B cell (primary cell): ENCODE measurements around the gene C7orf33. TPM values are rescaled to one million over a fixed set of nuclear protein-coding genes. Genes with fewer than 3 reads are reported as not detected.
"Not testable (repeated sequence)": the region's sequence is repeated elsewhere in the genome, so short reads cannot be mapped to it uniquely, and the experiment has no call there.

Experiments
- ATAC-seq: fragments of 200-7000 bp; cut with Tn5 transposase; one replicate; pipeline ENCODE4 v1.10.0; 2021; ENCODE audit warnings: low read depth, mild to moderate bottlenecking, moderate number of reproducible peaks, moderate library complexity
- CTCF ChIA-PET: fragments of 350-600 bp; sonication (Branson Sonifier 250); formaldehyde crosslinking; loops from one replicate; lab custom pipeline; 2021; ENCODE audit warnings: antibody characterized with exemption, inconsistent platforms; lab: Charles Lee
- POLR2A ChIA-PET: fragments of 350-600 bp; sonication (Branson Sonifier 250); formaldehyde crosslinking; loops from one replicate; lab custom pipeline; 2021; ENCODE audit warnings: antibody characterized with exemption; lab: Charles Lee
- DNase-seq: peaks from one replicate; pipeline ENCODE4 v3.0.0; 2013
- H2AFZ ChIP-seq: 2 replicates; pipeline ENCODE4 v1.6.1; 2012; ENCODE audit warnings: mild to moderate bottlenecking, low read depth, low read length; ENCODE audit not compliant: insufficient read depth, poor library complexity, severe bottlenecking
- H3K27ac ChIP-seq, 2 donors: 1 replicate in 1 of 2; 2 replicates in 1 of 2; pipeline ENCODE4 v1.5.1; 2012 to 2013; ENCODE audit warnings: low read length in 2 of 2, mild to moderate bottlenecking in 2 of 2, moderate library complexity in 1 of 2
- H3K27me3 ChIP-seq, 4 experiments: fragments of 200-600 bp in 1 of 4; sonication (generic) in 1 of 4; replicated peaks in 1 of 4; 1 replicate in 2 of 4; 2 replicates in 2 of 4; pipeline versions ENCODE4 v1.6.1 to v1.7.0; 2013 to 2016; ENCODE audit warnings: low read length in 3 of 4, mild to moderate bottlenecking in 2 of 4, mixed read lengths in 1 of 4, moderate library complexity in 1 of 4; ENCODE audit not compliant: insufficient read depth in 4 of 4, control insufficient read depth in 3 of 4; ENCODE audit errors: control extremely low read depth in 1 of 4
- H3K36me3 ChIP-seq, 2 experiments: replicated peaks in 1 of 2; 1 replicate in 1 of 2; 2 replicates in 1 of 2; pipeline versions ENCODE4 v1.6.1 to v1.7.1; 2013; ENCODE audit warnings: low read length in 1 of 2; ENCODE audit not compliant: insufficient read depth in 2 of 2, control insufficient read depth in 1 of 2; ENCODE audit errors: control extremely low read depth in 1 of 2, extremely low read depth in 1 of 2
- H3K4me1 ChIP-seq, 2 donors: fragments of 200-600 bp in 1 of 2; sonication (generic) in 1 of 2; 1 replicate in 1 of 2; 2 replicates in 1 of 2; pipeline versions ENCODE4 v1.5.1 to v1.6.1; 2013 to 2017; ENCODE audit warnings: low read length in 2 of 2; ENCODE audit not compliant: control insufficient read depth in 2 of 2, insufficient read depth in 2 of 2
- H3K4me2 ChIP-seq: replicated peaks from 2 replicates; pipeline ENCODE3; 2012; ENCODE audit warnings: mild to moderate bottlenecking, low read depth, low read length; ENCODE audit not compliant: poor library complexity, severe bottlenecking
- H3K4me3 ChIP-seq, 5 experiments: fragments of 200-600 bp in 1 of 5; sonication (generic) in 1 of 5; 1 replicate in 3 of 5; 2 replicates in 2 of 5; pipeline versions ENCODE4 v1.5.1 to v1.7.0; 2011 to 2016; ENCODE audit warnings: low read length in 4 of 5, mild to moderate bottlenecking in 4 of 5, low read depth in 2 of 5, control low read depth in 1 of 5, moderate library complexity in 1 of 5; ENCODE audit not compliant: insufficient read depth in 1 of 5; ENCODE audit errors: control extremely low read depth in 1 of 5, extremely low read depth in 1 of 5
- H3K79me2 ChIP-seq: fragments of 200-600 bp; sonication (generic); one replicate; pipeline ENCODE4 v1.6.0; 2016; ENCODE audit warnings: low read length; ENCODE audit not compliant: control insufficient read depth, insufficient read depth
- H3K9ac ChIP-seq: fragments of 200-600 bp; sonication (generic); 2 replicates; pipeline ENCODE4 v1.6.1; 2017; ENCODE audit warnings: mild to moderate bottlenecking, low read length, moderate library complexity
- H3K9me3 ChIP-seq, 3 donors: one replicate each; pipeline versions ENCODE4 v1.6.1 to v1.7.1; 2013; ENCODE audit warnings: low read length in 2 of 3; ENCODE audit not compliant: control insufficient read depth in 2 of 3, insufficient read depth in 1 of 3; ENCODE audit errors: control extremely low read depth in 1 of 3
- H4K20me1 ChIP-seq: 2 replicates; pipeline ENCODE4 v1.6.0; 2012; ENCODE audit warnings: mild to moderate bottlenecking, low read length; ENCODE audit not compliant: insufficient read depth, control insufficient read depth, poor library complexity, severe bottlenecking
- H3K27ac Mint-ChIP-seq: one replicate; pipeline ENCODE4 v1.8.0; 2021; ENCODE audit warnings: mixed read lengths
- H3K27me3 Mint-ChIP-seq: one replicate; pipeline ENCODE4 v1.8.0; 2021; ENCODE audit warnings: mixed read lengths
- H3K4me1 Mint-ChIP-seq: one replicate; pipeline ENCODE4 v1.8.0; 2021; ENCODE audit warnings: mixed read lengths
- H3K4me3 Mint-ChIP-seq: one replicate; pipeline ENCODE4 v1.8.0; 2021; ENCODE audit warnings: mixed read lengths
- H3K9me3 Mint-ChIP-seq: one replicate; pipeline ENCODE4 v1.8.0; 2022; ENCODE audit warnings: mixed read lengths; ENCODE audit not compliant: insufficient read depth
- EZH2 ChIP-seq: IDR thresholded peaks from 2 replicates; pipeline ENCODE4 v1.6.1; 2012; ENCODE audit warnings: borderline replicate concordance, low read depth, mild to moderate bottlenecking, moderate library complexity, low read length; ENCODE audit not compliant: insufficient read depth, poor library complexity, severe bottlenecking
- WGBS: methylation state at CpG from one replicate; pipeline ENCODE4 v1.1.5; 2013; ENCODE audit warnings: missing lambda C conversion rate; ENCODE audit not compliant: insufficient coverage; 5-methylcytosine and 5-hydroxymethylcytosine counted together
- intact Hi-C: fragments of 100-400 bp; cut with micrococcal nuclease; formaldehyde crosslinking; loops from one replicate; pipeline ENCODE4 v1.10.0; 2022
- polyA plus RNA-seq: library from polyadenylated mRNA; depleted of rRNA; stranded (reverse); fragments of >200 nt; gene quantifications from 2 replicates; pipeline ENCODE4 v1.2.3, GENCODE V29; 2012
- total RNA-seq, 2 donors: library from RNA; stranded (reverse); fragments of 120-200 nt in 1 of 2; gene quantifications; 1 replicate in 1 of 2; 2 replicates in 1 of 2; pipeline versions ENCODE4 v1.2.3 to v1.2.4, GENCODE V29; 2013 to 2022
- TF ChIP-seq, protein P1 (sequence below): fragments of 200-600 bp; IDR thresholded peaks from one replicate; pipeline ENCODE4 v1.8.0; 2022; ENCODE audit warnings: antibody characterized with exemption, mild to moderate bottlenecking

Gene C7orf33
- total and polyA plus RNA-seq, 2 donors (not counting 1 experiment from before 2014, with no cell fraction given) = not detected

DNA sequence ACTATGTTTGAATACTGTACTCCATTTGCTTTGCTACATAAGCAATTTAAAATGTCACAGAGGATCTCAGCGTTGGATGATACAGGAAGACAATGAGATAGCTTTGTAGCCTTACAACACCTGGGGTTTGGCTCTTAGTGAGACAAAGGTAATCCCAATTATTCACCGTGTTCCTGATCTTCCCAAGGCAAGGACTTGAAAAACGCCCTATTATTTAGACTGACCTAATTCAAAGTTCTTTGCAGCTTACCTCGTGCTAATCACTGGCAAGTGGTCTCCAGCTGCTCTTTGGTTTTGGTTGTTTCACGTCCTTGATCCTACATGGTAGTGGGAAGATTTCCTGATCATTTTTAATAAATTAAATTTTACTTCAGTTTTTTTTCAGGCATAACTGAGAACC lies 23.0 kb upstream of the C7orf33 start:
- no peaks in the 10 kb centered on the region for H3K27me3 Mint-ChIP-seq
- H2AFZ ChIP-seq = no peak overlapping the region
- no peaks in the 10 kb centered on the region for H3K9me3 Mint-ChIP-seq

DNA sequence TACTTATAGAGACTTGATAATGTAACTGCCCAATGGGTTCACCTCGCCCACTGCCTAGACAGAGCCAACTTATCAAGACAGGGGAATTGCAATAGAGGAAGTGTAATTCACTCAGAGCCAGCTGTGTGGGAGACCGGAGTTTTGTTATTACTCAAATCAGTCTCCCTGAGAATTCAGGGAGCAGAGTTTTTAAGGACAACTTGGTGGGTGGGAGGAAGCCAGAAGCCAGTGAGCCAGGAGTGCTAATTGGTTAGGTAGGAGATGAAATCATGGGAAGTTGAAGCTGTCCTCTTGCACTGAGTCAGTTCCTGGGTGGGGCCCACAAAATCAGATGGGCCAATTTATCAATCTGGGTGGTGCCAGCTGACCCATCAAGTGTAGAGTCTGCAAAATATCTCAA lies 20.1 kb upstream of the C7orf33 start:
- no peaks in the 10 kb centered on the region for H4K20me1 ChIP-seq
- no peak overlapping the region for H3K9ac ChIP-seq
- POLR2A ChIA-PET = no interaction called here
- Mint-ChIP-seq H3K27ac (no peak overlapping the region), H3K4me1 (no peaks in the 10 kb centered on the region), H3K4me3 (no peak overlapping the region), H3K27me3 (no peaks in the 10 kb centered on the region), H3K9me3 (no peaks in the 10 kb centered on the region)
- peaks cover 0 to 2% of the 10 kb centered on the region in 2 donors for H3K4me1 ChIP-seq
- H3K36me3 ChIP-seq = no peaks in the 10 kb centered on the region
- no peak overlapping the region for H3K4me2 ChIP-seq
- H2AFZ ChIP-seq = no peak overlapping the region
- H3K79me2 ChIP-seq = no peaks in the 10 kb centered on the region
- no peak for DNase-seq
- TF ChIP-seq, protein P1, sequence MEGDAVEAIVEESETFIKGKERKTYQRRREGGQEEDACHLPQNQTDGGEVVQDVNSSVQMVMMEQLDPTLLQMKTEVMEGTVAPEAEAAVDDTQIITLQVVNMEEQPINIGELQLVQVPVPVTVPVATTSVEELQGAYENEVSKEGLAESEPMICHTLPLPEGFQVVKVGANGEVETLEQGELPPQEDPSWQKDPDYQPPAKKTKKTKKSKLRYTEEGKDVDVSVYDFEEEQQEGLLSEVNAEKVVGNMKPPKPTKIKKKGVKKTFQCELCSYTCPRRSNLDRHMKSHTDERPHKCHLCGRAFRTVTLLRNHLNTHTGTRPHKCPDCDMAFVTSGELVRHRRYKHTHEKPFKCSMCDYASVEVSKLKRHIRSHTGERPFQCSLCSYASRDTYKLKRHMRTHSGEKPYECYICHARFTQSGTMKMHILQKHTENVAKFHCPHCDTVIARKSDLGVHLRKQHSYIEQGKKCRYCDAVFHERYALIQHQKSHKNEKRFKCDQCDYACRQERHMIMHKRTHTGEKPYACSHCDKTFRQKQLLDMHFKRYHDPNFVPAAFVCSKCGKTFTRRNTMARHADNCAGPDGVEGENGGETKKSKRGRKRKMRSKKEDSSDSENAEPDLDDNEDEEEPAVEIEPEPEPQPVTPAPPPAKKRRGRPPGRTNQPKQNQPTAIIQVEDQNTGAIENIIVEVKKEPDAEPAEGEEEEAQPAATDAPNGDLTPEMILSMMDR = no peak
- no peak for TF ChIP-seq EZH2
- intact Hi-C loops = no loop called here
- no peak overlapping the region for H3K27ac ChIP-seq
- H3K27me3 ChIP-seq = no peaks in the 10 kb centered on the region
- no peak overlapping the region for H3K4me3 ChIP-seq
- CTCF ChIA-PET = interaction anchor here (1.9 kb wide), 1 partner anchor 396 kb away, joined by 5 read pairs; no protein-coding TSS in a partner anchor
- no peaks in the 10 kb centered on the region for H3K9me3 ChIP-seq
- WGBS = no CpG with 5 or more reads among the region's 2 CpGs
- ATAC-seq = no peak

More for the DNA sequence above, 23.0 kb upstream of the C7orf33 start:
- Histone ChIP-seq H3K36me3 (no peaks in the 10 kb centered on the region), H3K4me1 (peaks cover 8 to 13% of the 10 kb centered on the region in 2 donors), H3K27me3 (no peaks in the 10 kb centered on the region), H3K79me2 (no peaks in the 10 kb centered on the region), H4K20me1 (no peaks in the 10 kb centered on the region), H3K4me2 (no peak overlapping the region), H3K9ac (no peak overlapping the region), H3K9me3 (peaks cover 0 to 2% (median 0%) of the 10 kb centered on the region in 3 donors), H3K27ac (no peak overlapping the region), H3K4me3 (no peak overlapping the region)
- POLR2A ChIA-PET = no interaction called here
- DNase-seq (no peak), ATAC-seq (no peak)
- WGBS = 100% methylated on average over 1 of the region's 5 CpGs
- intact Hi-C loops = loop anchor here (10.0 kb wide), 1 partner anchor 127 kb away; the partner anchor contains the start of gene CUL1
- Mint-ChIP-seq H3K27ac (no peak overlapping the region), H3K4me3 (no peak overlapping the region), H3K4me1 (peaks cover 15% of the 10 kb centered on the region)
- no peak for TF ChIP-seq EZH2
- TF ChIP-seq, protein P1 = no peak
- CTCF ChIA-PET = interaction anchor here (4.3 kb wide), 1 partner anchor 8 kb away, joined by 25 read pairs; no protein-coding TSS in a partner anchor

DNA sequence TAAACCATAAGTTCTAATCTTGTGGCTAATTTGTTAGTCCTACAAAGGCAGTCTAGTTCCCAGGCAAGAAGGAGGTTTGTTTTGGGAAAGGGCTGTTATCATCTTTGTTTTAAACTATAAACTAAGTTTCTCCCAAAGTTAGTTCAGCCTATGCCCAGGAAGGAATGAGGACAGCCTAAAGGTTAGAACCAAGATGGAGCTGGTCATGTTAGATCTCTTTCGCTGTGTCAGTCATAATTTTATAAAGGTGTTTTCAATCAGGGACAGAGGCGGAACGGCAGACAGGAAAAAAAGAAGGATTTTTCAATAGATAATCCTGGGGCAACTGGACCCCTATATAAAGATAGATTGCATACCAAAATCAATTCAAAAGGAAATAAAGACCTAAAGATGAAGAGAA lies 19.6 kb upstream of the C7orf33 start:
- H3K27me3 Mint-ChIP-seq, ATAC-seq, H3K4me2 ChIP-seq, H3K9me3 ChIP-seq, H3K4me1 Mint-ChIP-seq, H4K20me1 ChIP-seq, H3K9ac ChIP-seq, H3K9me3 Mint-ChIP-seq, H3K4me3 Mint-ChIP-seq, H3K36me3 ChIP-seq, H3K27me3 ChIP-seq, intact Hi-C loops, H3K4me3 ChIP-seq, H2AFZ ChIP-seq, H3K4me1 ChIP-seq, H3K27ac Mint-ChIP-seq, DNase-seq, POLR2A ChIA-PET, H3K27ac ChIP-seq, H3K79me2 ChIP-seq: not testable (repeated sequence)
- CTCF ChIA-PET = interaction anchor here (1.9 kb wide), 1 partner anchor 396 kb away, joined by 5 read pairs; no protein-coding TSS in a partner anchor
- 83% methylated on average over 1 of the region's 3 CpGs for WGBS
